ENCODE measurements around the gene ANK2. TPM values are rescaled to one million over a fixed set of nuclear protein-coding genes. Genes with fewer than 3 reads are reported as not detected.

The ANK2 gene
- total and polyA plus RNA-seq, 2 of the 13 experiments (the other 11 are each of a cell fraction or from before 2014, with no cell fraction given): 2.7 to 15.1 TPM

- TF ChIP-seq RERE (CRISPR knock-in tag; IDR thresholded peaks at IDR 0.05; ENCODE audit: low read depth) (peak; percentile 53; the same call in 1 of the 2 replicates), ZFAT (CRISPR knock-in tag; conservative IDR thresholded peaks at IDR 0.05) (no peak), NCOR1 (IDR thresholded peaks at IDR 0.05; ENCODE audit: borderline replicate concordance, low read length) (peak; percentile 77; the same call in 1 of the 2 replicates), MTA1 (CRISPR knock-in tag; IDR thresholded peaks at IDR 0.05; ENCODE audit: borderline replicate concordance) (no peak), MLXIP (CRISPR knock-in tag; IDR thresholded peaks at IDR 0.05; ENCODE audit: borderline replicate concordance) (no peak), ZBTB34 (CRISPR knock-in tag; IDR thresholded peaks at IDR 0.05) (no peak), ZNF747 (CRISPR knock-in tag; IDR thresholded peaks at IDR 0.05; ENCODE audit: borderline replicate concordance) (0 out of 2 replicates have a peak, but pooled peaks have one; percentile 74), TGIF2 (CRISPR knock-in tag; IDR thresholded peaks at IDR 0.05) (no peak), ETV5 (CRISPR knock-in tag; IDR thresholded peaks at IDR 0.05; ENCODE audit: borderline replicate concordance) (peak; percentile 50; the same call in 1 of the 2 replicates), FOXJ3 (CRISPR knock-in tag; IDR thresholded peaks at IDR 0.05; ENCODE audit: borderline replicate concordance) (peak; percentile 98), TAF15 (IDR thresholded peaks at IDR 0.05; ENCODE audit: low read depth, low read length, poor library complexity, severe bottlenecking) (no peak), SMARCE1 (IDR thresholded peaks at IDR 0.05; ENCODE audit: borderline replicate concordance) (peak; percentile 47; the same call in 1 of the 2 replicates), CREM (IDR thresholded peaks at IDR 0.05) (peak; percentile 71), CREM (CRISPR knock-in tag; IDR thresholded peaks at IDR 0.05) (no peak), PTBP1 (IDR thresholded peaks at IDR 0.05; ENCODE audit: low read depth, low read length, poor library complexity, severe bottlenecking) (no peak), TFDP2 (CRISPR knock-in tag; IDR thresholded peaks at IDR 0.05) (peak; percentile 61), ZNF674 (CRISPR knock-in tag; IDR thresholded peaks at IDR 0.05; ENCODE audit: low read depth) (no peak), FOXO4 (CRISPR knock-in tag; conservative IDR thresholded peaks at IDR 0.05) (no peak)
These were observed 354.7 kb downstream of the ANK2 start (continued) for GRCh38 chr4:113404167-113404571.
